SW 1271 (cell line): ENCODE measurements around the gene ALDH3B2.
A peak's percentile ranks its signal among the peaks of the same experiment; 100 is the strongest.

Source experiments
- DNase-seq, 2 experiments: peaks; one replicate each; lab custom pipeline; 2025; lab: John Stamatoyannopoulos, UW

ALDH3B2 gene

GRCh38 chr11:67613960-67614715 is 60.3 kb downstream of the ALDH3B2 start:
- peak in 1 of 2 experiments; percentile 10 for DNase-seq

GRCh38 chr11:67613313-67613959 is 61.0 kb downstream of the ALDH3B2 start:
- no peak for DNase-seq

- DNase-seq, result no peak
These were observed 61.7 kb downstream of the ALDH3B2 start for GRCh38 chr11:67612751-67613150.
